ENCODE measurements around the gene KIF20A. TPM values are rescaled to one million over a fixed set of nuclear protein-coding genes. Genes with fewer than 3 reads are reported as not detected.

Gene KIF20A
- total RNA-seq, 1 experiment from 2014 or later: 81.9 TPM

DNA sequence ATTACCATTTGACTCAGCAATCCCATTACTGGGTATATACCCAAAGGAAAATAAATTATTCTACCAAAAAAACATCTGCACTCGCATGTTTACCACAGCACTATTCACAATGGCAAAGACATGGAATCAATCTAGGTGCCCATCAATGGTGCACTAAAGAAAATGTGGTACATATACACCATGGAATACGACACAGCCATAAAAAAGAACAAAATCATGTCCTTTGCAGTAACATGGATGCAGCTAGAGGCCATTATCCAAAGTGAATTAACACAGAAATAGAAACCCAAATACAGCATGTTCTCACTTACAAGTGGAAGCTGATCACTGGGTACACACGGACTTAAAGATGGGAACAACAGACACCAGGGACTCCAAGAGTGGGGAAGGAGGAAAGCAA lies 32.1 kb downstream of the KIF20A start:
- Mint-ChIP-seq H3K4me3 (peak overlapping the region; percentile 47), H3K9me3 (no peaks in the 10 kb centered on the region), H3K36me3 (peaks cover 13% of the 10 kb centered on the region), H3K27ac (no peak overlapping the region), H3K27me3 (ENCODE audit: low read depth) (no peaks in the 10 kb centered on the region; the same call in none of the 2 replicates), H3K4me1 (peaks cover 5% of the 10 kb centered on the region; the same call in 1 of the 2 replicates)
- no peak for DNase-seq (ENCODE audit: low spot score)
- no peak for ATAC-seq
- TF ChIP-seq ZNF232 (CRISPR knock-in tag; IDR thresholded peaks at IDR 0.05): no peak
- no peak for TF ChIP-seq ELF4 (CRISPR knock-in tag; IDR thresholded peaks at IDR 0.05; ENCODE audit: low read depth)
- TF ChIP-seq ZNF396 (CRISPR knock-in tag; IDR thresholded peaks at IDR 0.05; ENCODE audit: borderline replicate concordance): no peak
- TF ChIP-seq FOXK1 (CRISPR knock-in tag; IDR thresholded peaks at IDR 0.05): no peak
- no peak for TF ChIP-seq NR3C1 (CRISPR knock-in tag; conservative IDR thresholded peaks at IDR 0.05; ENCODE audit: low read depth)
- TF ChIP-seq FOXJ3 (CRISPR knock-in tag; IDR thresholded peaks at IDR 0.05; ENCODE audit: borderline replicate concordance): no peak
- TF ChIP-seq ZNF263 (CRISPR knock-in tag; IDR thresholded peaks at IDR 0.05; ENCODE audit: low read depth): no peak
- no peak for TF ChIP-seq TP53 (CRISPR knock-in tag; IDR thresholded peaks at IDR 0.05)
- TF ChIP-seq, protein P1, sequence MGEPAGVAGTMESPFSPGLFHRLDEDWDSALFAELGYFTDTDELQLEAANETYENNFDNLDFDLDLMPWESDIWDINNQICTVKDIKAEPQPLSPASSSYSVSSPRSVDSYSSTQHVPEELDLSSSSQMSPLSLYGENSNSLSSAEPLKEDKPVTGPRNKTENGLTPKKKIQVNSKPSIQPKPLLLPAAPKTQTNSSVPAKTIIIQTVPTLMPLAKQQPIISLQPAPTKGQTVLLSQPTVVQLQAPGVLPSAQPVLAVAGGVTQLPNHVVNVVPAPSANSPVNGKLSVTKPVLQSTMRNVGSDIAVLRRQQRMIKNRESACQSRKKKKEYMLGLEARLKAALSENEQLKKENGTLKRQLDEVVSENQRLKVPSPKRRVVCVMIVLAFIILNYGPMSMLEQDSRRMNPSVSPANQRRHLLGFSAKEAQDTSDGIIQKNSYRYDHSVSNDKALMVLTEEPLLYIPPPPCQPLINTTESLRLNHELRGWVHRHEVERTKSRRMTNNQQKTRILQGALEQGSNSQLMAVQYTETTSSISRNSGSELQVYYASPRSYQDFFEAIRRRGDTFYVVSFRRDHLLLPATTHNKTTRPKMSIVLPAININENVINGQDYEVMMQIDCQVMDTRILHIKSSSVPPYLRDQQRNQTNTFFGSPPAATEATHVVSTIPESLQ (CRISPR knock-in tag; IDR thresholded peaks at IDR 0.05): no peak
- no peak for TF ChIP-seq JAZF1 (CRISPR knock-in tag; IDR thresholded peaks at IDR 0.05)
- TF ChIP-seq, protein P2, sequence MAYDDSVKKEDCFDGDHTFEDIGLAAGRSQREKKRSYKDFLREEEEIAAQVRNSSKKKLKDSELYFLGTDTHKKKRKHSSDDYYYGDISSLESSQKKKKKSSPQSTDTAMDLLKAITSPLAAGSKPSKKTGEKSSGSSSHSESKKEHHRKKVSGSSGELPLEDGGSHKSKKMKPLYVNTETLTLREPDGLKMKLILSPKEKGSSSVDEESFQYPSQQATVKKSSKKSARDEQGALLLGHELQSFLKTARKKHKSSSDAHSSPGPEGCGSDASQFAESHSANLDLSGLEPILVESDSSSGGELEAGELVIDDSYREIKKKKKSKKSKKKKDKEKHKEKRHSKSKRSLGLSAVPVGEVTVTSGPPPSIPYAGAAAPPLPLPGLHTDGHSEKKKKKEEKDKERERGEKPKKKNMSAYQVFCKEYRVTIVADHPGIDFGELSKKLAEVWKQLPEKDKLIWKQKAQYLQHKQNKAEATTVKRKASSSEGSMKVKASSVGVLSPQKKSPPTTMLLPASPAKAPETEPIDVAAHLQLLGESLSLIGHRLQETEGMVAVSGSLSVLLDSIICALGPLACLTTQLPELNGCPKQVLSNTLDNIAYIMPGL (CRISPR knock-in tag; IDR thresholded peaks at IDR 0.05): no peak
- TF ChIP-seq, protein P3, sequence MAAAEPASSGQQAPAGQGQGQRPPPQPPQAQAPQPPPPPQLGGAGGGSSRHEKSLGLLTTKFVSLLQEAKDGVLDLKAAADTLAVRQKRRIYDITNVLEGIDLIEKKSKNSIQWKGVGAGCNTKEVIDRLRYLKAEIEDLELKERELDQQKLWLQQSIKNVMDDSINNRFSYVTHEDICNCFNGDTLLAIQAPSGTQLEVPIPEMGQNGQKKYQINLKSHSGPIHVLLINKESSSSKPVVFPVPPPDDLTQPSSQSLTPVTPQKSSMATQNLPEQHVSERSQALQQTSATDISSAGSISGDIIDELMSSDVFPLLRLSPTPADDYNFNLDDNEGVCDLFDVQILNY (CRISPR knock-in tag; IDR thresholded peaks at IDR 0.05): no peak
- TF ChIP-seq, protein P4, sequence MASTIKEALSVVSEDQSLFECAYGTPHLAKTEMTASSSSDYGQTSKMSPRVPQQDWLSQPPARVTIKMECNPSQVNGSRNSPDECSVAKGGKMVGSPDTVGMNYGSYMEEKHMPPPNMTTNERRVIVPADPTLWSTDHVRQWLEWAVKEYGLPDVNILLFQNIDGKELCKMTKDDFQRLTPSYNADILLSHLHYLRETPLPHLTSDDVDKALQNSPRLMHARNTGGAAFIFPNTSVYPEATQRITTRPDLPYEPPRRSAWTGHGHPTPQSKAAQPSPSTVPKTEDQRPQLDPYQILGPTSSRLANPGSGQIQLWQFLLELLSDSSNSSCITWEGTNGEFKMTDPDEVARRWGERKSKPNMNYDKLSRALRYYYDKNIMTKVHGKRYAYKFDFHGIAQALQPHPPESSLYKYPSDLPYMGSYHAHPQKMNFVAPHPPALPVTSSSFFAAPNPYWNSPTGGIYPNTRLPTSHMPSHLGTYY (CRISPR knock-in tag; IDR thresholded peaks at IDR 0.05): no peak
- TF ChIP-seq, protein P5, sequence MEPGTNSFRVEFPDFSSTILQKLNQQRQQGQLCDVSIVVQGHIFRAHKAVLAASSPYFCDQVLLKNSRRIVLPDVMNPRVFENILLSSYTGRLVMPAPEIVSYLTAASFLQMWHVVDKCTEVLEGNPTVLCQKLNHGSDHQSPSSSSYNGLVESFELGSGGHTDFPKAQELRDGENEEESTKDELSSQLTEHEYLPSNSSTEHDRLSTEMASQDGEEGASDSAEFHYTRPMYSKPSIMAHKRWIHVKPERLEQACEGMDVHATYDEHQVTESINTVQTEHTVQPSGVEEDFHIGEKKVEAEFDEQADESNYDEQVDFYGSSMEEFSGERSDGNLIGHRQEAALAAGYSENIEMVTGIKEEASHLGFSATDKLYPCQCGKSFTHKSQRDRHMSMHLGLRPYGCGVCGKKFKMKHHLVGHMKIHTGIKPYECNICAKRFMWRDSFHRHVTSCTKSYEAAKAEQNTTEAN (CRISPR knock-in tag; IDR thresholded peaks at IDR 0.05): no peak
- TF ChIP-seq, protein P6, sequence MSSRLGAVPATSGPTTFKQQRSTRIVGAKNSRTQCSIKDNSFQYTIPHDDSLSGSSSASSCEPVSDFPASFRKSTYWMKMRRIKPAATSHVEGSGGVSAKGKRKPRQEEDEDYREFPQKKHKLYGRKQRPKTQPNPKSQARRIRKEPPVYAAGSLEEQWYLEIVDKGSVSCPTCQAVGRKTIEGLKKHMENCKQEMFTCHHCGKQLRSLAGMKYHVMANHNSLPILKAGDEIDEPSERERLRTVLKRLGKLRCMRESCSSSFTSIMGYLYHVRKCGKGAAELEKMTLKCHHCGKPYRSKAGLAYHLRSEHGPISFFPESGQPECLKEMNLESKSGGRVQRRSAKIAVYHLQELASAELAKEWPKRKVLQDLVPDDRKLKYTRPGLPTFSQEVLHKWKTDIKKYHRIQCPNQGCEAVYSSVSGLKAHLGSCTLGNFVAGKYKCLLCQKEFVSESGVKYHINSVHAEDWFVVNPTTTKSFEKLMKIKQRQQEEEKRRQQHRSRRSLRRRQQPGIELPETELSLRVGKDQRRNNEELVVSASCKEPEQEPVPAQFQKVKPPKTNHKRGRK (CRISPR knock-in tag; IDR thresholded peaks at IDR 0.05; ENCODE audit: borderline replicate concordance): no peak
- TF ChIP-seq, protein P7, sequence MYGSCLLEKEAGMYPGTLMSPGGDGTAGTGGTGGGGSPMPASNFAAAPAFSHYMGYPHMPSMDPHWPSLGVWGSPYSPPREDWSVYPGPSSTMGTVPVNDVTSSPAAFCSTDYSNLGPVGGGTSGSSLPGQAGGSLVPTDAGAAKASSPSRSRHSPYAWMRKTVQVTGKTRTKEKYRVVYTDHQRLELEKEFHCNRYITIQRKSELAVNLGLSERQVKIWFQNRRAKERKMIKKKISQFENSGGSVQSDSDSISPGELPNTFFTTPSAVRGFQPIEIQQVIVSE (CRISPR knock-in tag; IDR thresholded peaks at IDR 0.05; ENCODE audit: borderline replicate concordance): no peak
- TF ChIP-seq OVOL2 (CRISPR knock-in tag; IDR thresholded peaks at IDR 0.05; ENCODE audit: borderline replicate concordance): no peak
- TF ChIP-seq JUN (CRISPR knock-in tag; IDR thresholded peaks at IDR 0.05): no peak
- CTCF ChIA-PET: no interaction called here
- POLR2A ChIA-PET: no interaction called here
